ENCODE measurements around the gene GLDC.

GLDC gene

DNA sequence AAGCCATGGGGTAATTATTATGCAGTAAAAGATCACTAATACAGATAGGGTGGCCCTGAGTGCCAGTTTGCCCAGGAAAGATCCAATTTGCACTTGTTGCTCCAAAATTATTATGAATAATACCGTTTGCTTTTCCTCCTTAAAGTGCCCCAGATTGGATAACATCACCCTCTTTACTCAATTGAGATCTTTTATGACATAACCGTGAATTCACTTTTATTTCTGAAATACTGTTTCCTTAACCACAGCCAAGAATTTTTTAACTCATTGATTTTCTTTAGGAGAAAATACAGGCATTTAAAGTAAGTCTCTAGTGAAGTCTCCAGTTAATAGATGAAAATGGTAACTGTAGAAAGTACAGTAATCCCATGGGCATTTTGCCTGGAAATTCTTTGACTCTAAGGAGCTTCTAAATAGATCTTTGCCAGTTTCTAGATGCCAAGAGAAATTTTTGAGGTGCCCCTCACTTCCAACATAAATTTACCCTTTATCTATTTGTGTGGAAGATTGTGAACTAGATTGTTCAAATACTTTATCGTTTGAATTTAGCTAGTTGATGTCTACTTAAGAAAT lies 133.4 kb downstream of the GLDC start:
- DNase-seq (ENCODE audit: low read depth in 1 of 2, low spot score in 1 of 2), result no peak

DNA sequence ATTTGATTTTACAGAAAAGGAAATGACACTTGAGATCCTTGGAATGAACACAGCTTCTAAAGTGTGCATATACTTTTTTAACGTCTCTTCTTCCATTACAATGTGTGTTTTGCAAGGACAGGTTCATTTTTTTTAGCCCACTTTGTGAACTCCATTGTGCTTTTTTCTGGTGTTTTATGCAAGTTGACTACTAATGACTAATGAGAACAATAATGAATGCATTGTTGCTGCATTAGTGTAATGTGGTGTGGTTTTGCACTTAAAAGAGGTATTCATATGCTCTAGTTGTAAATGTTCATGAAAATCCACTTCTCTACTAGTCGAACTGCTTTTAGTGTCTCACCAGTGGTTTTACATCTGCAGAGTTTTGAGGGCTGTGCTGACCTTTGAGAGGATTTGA lies 139.0 kb downstream of the GLDC start:
- no peak for DNase-seq (ENCODE audit: low read depth in 1 of 2, low spot score in 1 of 2)

GRCh38 chr9:6502399-6502798 lies 143.1 kb downstream of the GLDC start:
- no peak for DNase-seq (ENCODE audit: low read depth in 1 of 2, low spot score in 1 of 2)

GRCh38 chr9:6501526-6502210 lies 143.9 kb downstream of the GLDC start:
- no peak for DNase-seq (ENCODE audit: low read depth in 1 of 2, low spot score in 1 of 2)

- DNase-seq (ENCODE audit: low read depth in 1 of 2, low spot score in 1 of 2), result no peak
Measured at GRCh38 chr9:6498982-6499381, 146.5 kb downstream of the GLDC start.

DNA sequence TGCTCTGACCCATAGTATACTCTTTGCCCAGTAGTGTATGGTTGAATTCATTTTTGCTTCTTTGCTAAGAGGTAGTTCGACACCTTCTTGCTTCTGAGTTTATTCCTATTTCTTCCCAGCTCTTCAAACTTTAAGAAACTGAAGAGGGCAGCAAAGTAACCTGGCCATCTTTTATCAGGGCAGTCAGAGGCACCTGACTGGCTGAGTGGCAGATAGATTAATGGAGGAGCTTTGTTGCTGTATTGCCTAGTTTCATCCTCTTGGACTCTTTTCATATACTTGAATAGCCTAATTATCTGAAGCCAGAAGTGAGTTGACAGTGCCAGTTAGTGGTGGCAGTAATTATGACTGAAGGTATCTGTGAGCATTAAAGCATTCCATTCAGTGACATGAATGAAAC lies 150.1 kb downstream of the GLDC start:
- no peak for DNase-seq (ENCODE audit: low read depth in 1 of 2, low spot score in 1 of 2)

- DNase-seq (ENCODE audit: low read depth in 1 of 2, low spot score in 1 of 2), result no peak
Measured at GRCh38 chr9:6490863-6491262, 154.7 kb downstream of the GLDC start.

- DNase-seq (ENCODE audit: low read depth in 1 of 2, low spot score in 1 of 2), result no peak
Measured at GRCh38 chr9:6489099-6489498, 156.4 kb downstream of the GLDC start.

DNA sequence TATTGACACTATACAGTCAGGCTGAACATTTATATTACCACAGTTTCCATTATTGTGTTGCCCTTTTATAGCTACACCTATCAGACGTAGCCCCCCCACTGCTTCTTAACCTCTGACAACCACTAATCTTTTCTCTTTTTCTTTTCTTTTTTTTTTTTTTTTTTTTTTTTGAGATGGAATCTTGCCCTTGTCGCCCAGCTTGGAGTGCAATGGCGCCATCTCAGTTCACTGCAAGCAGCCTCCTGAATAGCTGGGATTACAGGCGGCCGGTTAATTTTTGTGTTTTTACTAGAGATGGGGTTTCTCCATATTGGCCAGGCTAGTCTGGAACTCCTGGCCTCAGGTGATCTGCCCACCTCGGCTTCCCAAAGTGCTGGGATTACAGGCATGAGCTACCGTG lies 157.1 kb downstream of the GLDC start:
- no peak for DNase-seq (ENCODE audit: low read depth in 1 of 2, low spot score in 1 of 2)

DNA sequence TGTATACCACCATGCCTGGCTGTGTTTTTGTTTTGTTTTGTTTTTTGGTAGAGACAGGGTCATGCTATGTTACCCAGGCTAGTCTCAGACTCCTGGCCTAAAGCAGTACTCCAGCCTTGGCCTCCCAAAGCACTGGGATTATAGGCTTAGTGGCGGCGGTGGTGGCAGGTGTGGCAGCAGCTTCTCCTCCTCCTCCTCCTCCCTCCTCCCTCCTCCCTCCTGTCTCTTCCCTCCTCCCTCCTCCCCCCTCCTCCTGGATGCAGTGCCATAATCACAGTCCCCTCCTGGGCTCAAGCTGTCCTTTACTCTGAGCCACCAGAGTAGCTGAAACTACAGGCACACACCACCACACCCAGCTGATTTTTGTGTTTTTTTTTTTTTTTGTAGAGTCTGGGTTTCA lies 161.3 kb downstream of the GLDC start:
- no peak for DNase-seq (ENCODE audit: low read depth in 1 of 2, low spot score in 1 of 2)
